ENCODE measurements around the gene RCSD1.
"Not testable (repeated sequence)": the region's sequence is repeated elsewhere in the genome, so short reads cannot be mapped to it uniquely, and the experiment has no call there.

DNA sequence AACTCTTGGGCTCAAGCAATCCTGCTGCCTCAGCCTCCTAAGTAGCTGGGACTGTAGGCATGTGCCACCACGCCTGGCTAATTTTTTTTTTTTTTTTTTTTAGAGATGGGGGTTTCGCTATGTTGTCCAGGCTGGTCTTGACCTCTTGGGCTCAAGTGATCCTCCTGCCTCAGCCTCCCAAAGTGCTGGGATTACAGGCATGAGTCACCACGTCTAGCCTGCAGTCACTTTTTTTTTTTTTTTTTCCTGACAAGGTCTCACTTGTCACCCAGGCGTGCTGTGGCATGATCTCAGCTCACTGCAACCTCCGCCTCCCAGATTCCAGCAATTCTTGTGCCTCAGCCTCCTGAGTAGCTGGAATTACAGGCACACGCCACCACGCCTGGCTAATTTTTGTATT, 111.1 kb downstream of the RCSD1 start:
- TF ChIP-seq POLR2A, POLR2AphosphoS5 (IDR thresholded peaks at IDR 0.05): not testable (repeated sequence)
- TF ChIP-seq, protein P1, sequence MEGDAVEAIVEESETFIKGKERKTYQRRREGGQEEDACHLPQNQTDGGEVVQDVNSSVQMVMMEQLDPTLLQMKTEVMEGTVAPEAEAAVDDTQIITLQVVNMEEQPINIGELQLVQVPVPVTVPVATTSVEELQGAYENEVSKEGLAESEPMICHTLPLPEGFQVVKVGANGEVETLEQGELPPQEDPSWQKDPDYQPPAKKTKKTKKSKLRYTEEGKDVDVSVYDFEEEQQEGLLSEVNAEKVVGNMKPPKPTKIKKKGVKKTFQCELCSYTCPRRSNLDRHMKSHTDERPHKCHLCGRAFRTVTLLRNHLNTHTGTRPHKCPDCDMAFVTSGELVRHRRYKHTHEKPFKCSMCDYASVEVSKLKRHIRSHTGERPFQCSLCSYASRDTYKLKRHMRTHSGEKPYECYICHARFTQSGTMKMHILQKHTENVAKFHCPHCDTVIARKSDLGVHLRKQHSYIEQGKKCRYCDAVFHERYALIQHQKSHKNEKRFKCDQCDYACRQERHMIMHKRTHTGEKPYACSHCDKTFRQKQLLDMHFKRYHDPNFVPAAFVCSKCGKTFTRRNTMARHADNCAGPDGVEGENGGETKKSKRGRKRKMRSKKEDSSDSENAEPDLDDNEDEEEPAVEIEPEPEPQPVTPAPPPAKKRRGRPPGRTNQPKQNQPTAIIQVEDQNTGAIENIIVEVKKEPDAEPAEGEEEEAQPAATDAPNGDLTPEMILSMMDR (IDR thresholded peaks at IDR 0.05): not testable (repeated sequence)

Data from prostate gland (tissue), 2 donors.